Measurements from ENCODE around the gene CSTF2T.

GRCh38 chr10:51718804-51719291 lies 19.5 kb upstream of the CSTF2T start:
- no peak for TF ChIP-seq TAF1 (IDR thresholded peaks at IDR 0.05; ENCODE audit: low read depth, low read length)
- TF ChIP-seq POLR2AphosphoS5 (IDR thresholded peaks at IDR 0.05; ENCODE audit: low read depth, low read length) = no peak
- TF ChIP-seq POLR2A (IDR thresholded peaks at IDR 0.05; ENCODE audit: low read depth, low read length) = no peak

All from GM12891 (cell line).